ENCODE results near the gene IP6K3.
A peak's percentile ranks its signal among the peaks of the same experiment; 100 is the strongest.

GRCh38 chr6:33788694-33789549, 42.2 kb upstream of the IP6K3 start, which contains the start of gene LEMD2:
- TF ChIP-seq YY1 (IDR thresholded peaks at IDR 0.05; ENCODE audit: insufficient read depth, insufficient read length), result peak; percentile 99
- TF ChIP-seq SUZ12 (IDR thresholded peaks at IDR 0.05; ENCODE audit: extremely low read depth, insufficient read depth, insufficient read length), result no peak
